HFF-Myc (cell line): ENCODE data around the gene ERFE.

ENCODE experiments used
- DNase-seq: peaks from one replicate; pipeline ENCODE4 v3.0.0-alpha.2; 2011; ENCODE audit warnings: low read depth; ENCODE audit errors: extremely low read depth
- H3K4me3 ChIP-seq: replicated peaks from 2 replicates; pipeline ENCODE4 v1.5.1; 2011; ENCODE audit warnings: low read depth, mild to moderate bottlenecking, control low read depth, low read length
- TF ChIP-seq, protein P1 (sequence below): IDR thresholded peaks from 2 replicates; pipeline ENCODE4 v1.5.1; 2012; ENCODE audit warnings: mild to moderate bottlenecking, low read depth, low read length, control low read depth; ENCODE audit errors: missing control alignments

Gene ERFE

GRCh38 chr2:238135601-238136150 is 23.1 kb upstream of the ERFE start:
- no peak overlapping the region for H3K4me3 ChIP-seq
- TF ChIP-seq, protein P1, sequence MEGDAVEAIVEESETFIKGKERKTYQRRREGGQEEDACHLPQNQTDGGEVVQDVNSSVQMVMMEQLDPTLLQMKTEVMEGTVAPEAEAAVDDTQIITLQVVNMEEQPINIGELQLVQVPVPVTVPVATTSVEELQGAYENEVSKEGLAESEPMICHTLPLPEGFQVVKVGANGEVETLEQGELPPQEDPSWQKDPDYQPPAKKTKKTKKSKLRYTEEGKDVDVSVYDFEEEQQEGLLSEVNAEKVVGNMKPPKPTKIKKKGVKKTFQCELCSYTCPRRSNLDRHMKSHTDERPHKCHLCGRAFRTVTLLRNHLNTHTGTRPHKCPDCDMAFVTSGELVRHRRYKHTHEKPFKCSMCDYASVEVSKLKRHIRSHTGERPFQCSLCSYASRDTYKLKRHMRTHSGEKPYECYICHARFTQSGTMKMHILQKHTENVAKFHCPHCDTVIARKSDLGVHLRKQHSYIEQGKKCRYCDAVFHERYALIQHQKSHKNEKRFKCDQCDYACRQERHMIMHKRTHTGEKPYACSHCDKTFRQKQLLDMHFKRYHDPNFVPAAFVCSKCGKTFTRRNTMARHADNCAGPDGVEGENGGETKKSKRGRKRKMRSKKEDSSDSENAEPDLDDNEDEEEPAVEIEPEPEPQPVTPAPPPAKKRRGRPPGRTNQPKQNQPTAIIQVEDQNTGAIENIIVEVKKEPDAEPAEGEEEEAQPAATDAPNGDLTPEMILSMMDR: no peak
- no peak for DNase-seq

DNA sequence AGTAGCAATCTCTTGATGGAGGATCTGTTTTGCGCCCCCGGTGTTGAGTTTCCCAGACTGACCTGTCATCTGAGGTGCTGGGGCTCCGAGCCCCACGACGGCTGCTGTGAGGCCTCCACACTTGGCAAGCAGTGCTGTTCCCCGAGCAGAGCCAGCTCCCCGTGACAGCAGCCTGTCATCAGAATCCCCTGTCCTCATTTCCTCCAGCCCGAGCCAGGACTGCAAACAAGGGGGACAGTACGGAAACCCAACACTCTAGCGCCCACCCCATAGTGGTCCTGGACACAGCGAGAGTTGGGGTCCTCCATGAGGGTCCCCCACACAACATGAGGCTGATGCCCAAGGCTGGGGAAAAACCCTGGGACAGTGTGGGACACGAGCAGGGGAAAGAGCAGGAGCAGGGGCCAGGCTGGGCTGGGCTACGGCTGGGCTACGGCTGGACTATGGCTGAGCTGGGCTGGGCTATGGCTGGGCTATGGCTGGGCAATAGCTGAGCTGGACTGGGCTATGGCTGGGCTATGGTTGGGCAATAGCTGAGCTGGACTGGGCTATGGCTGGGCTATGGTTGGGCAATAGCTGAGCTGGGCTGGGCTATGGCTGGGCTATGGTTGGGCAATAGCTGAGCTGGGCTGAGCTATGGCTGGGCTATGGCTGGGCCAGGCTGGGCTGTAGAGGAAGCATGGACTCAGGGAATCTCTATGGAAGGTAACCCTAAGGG is 21.8 kb upstream of the ERFE start:
- no peak overlapping the region for H3K4me3 ChIP-seq
- TF ChIP-seq, protein P1: no peak
- no peak for DNase-seq

DNA sequence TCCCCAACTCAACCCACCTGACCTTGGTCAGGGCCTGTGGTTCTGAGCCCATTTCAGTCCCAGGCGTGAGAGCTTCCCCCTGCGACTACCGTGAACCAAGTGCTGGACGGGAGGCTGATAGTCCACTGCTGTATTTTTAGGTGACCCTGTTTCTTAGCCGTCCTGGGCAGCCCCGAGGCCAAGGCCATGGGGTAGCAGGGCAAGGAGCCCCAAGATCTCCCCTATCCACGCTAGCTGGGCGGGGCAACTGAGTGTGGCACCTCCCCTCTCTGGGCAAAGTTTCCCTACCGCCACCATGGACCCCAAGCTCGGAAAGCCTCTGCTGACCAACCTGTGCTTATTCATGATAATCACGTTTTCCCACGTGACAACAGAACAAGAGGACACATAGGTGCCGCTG is 20.9 kb upstream of the ERFE start:
- no peak for DNase-seq
- no peak overlapping the region for H3K4me3 ChIP-seq
- TF ChIP-seq, protein P1: no peak

DNA sequence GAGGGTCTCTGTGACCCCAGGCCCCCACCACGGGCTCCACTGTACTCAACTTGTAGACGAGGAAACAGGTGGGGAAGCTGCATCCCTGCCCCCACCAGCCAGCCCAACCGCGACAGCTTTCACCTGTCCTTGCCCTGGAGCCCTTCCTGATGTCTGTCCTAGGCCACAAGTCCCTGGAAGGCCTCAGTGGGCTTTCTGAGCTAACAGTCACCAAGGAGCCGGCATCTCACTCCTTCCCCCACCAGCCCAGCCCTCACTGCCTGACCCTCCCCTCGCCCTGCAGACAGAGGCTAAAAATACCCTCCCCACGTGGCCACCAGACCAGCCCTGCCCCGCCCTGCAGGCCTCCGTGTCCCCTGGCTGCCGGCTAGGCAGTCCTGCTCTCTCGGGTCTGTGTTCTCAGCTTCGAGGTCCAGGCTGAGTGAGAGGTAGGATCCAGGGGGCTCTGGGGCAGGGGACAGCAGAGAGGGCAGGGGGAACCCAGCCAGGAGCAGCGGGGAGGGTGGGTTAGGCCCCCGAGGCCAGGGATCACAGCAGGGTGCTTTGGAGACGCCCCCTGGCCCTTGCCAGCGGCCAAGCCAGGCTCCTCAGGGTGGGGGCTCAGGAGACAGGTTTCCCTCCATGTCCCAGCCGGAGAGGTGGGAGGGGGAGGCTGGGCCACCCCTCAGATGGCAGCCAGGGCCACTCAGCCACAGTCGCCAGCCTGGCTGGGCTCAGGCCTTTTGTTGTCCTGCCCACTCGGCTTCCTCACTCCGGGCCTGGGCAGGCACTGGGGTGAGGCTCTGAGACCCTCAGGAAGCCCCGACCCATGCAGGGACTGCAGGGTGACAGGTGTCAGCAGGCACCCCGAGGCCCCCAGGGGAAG is 20.2 kb upstream of the ERFE start, which contains the start of gene KLHL30:
Gene KLHL30 (plus strand): TSS at position 338 of the 865 bp plus-strand sequence. CDS start 2,087 bp downstream, outside the sequence.
- TF ChIP-seq, protein P1: no peak
- H3K4me3 ChIP-seq: no peak within 1 kb of the TSS

DNA sequence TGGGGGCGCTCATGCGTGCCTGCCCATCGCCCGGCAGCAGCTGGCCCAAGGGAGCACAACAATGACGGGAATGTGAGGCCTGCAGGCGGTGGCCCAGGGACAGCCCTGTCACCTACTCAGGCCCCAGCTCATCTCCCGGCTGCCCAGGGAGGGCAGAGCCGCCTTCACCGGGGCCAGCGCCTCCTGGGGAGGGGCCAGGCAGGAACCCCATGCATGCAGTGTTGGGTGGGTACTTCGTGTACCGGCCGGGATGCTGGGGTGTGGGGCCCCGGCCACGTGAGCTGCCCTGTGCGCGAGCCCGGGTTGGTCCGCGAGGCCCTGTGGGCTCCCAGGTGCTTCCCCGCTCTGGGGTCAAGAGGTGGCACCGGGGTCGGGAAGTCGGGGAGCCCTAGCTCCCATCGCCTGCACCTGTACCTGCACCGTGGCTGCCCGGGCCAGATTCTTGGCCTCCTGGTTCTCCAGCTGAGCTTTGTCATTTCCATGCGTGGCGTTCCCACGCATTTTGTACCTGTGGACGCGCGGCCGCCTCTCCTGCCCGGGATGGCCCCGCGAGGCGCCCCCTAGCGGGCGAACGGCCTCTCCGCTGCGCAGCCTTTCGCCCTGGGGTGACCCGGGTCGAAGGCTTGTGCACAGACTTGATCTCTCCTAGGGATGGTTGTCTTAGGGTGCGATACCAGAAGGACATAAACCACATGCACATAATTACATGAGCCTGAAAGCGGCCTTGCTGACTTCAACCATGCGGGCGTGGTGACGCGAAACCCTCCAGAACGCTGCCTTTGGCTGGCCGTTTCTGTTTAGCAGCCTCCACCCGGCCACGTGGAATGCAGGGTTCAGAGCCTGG is 19.4 kb upstream of the ERFE start:
- TF ChIP-seq, protein P1: peak; percentile 68
- no peak overlapping the region for H3K4me3 ChIP-seq
- DNase-seq: no peak

More for the DNA sequence above, 20.2 kb upstream of the ERFE start, which contains the start of gene KLHL30:
- no peak for DNase-seq

- no peak overlapping the region for H3K4me3 ChIP-seq
- no peak for DNase-seq
- TF ChIP-seq, protein P1: no peak
Measured at GRCh38 chr2:238140040-238140439, 18.7 kb upstream of the ERFE start.
